K562 (cell line): ENCODE data around the gene HMX2. TPM values are rescaled to one million over a fixed set of nuclear protein-coding genes. Genes with fewer than 3 reads are reported as not detected.
A peak's percentile ranks its signal among the peaks of the same experiment; 100 is the strongest.

Experiments
- ATAC-seq: fragments of 200-7000 bp; cut with Tn5 transposase; 3 replicates; pipeline ENCODE4 v1.9.1; 2020; ENCODE audit warnings: moderate library complexity
- BruUV-seq: library from RNA; stranded (reverse); fragments of 400-500 nt; replicated peaks from 2 replicates; lab custom pipeline; 2021; lab: Mats Ljungman, UMichigan
- CTCF ChIA-PET: fragments of 300-600 bp; formaldehyde crosslinking; extraction: SDS; loops from one replicate; lab custom pipeline; 2021; ENCODE audit warnings: low intra/inter-chr PET ratio; lab: Yijun Ruan, JAX
- POLR2A ChIA-PET: fragments of 300-600, 350-650 bp; sonication (Branson Sonifier 250); formaldehyde crosslinking; extraction: SDS; loops from one replicate; lab custom pipeline; 2021; ENCODE audit warnings: antibody characterized with exemption, inconsistent platforms; lab: Yijun Ruan, JAX
- DNase-seq, 4 experiments: peaks; one replicate each; pipeline versions ENCODE4 v3.0.0 to v3.0.0-alpha.2; 2011 to 2018; ENCODE audit warnings: low spot score in 3 of 4, mixed read lengths in 3 of 4; ENCODE audit errors: extremely low read depth in 1 of 4
- FAIRE-seq: peaks from 2 replicates; lab custom pipeline; 2011; peaks lifted over from hg19 to GRCh38; lab: Jason Lieb, UNC
- H2AFZ ChIP-seq: 2 replicates; pipeline ENCODE4 v1.6.0; 2011; ENCODE audit warnings: low read depth, low read length, control low read depth, inconsistent platforms
- H3K27ac ChIP-seq: fragments of 200-600 bp; 3 replicates; pipeline ENCODE4 v1.8.0; 2011; ENCODE audit warnings: low read depth, mild to moderate bottlenecking, control low read depth, inconsistent platforms, low read length, moderate library complexity, mixed read lengths; ENCODE audit errors: extremely low read depth
- H3K27me3 ChIP-seq, 2 experiments: fragments of 300-600 bp in 1 of 2; 2 replicates in 1 of 2; 3 replicates in 1 of 2; pipeline versions ENCODE4 v1.6.0 to v1.8.0; 2011; ENCODE audit warnings: inconsistent platforms in 2 of 2, low read length in 2 of 2, mild to moderate bottlenecking in 1 of 2, mixed read lengths in 1 of 2, moderate library complexity in 1 of 2; ENCODE audit not compliant: control insufficient read depth in 2 of 2, insufficient read depth in 2 of 2
- H3K36me3 ChIP-seq: fragments of 300-600 bp; 3 replicates; pipeline ENCODE4 v1.8.0; 2011; ENCODE audit warnings: mild to moderate bottlenecking, low read length, inconsistent platforms; ENCODE audit not compliant: control insufficient read depth, insufficient read depth
- H3K4me1 ChIP-seq, 2 experiments: fragments of 200-600 bp in 1 of 2; replicated peaks in 1 of 2; 2 replicates in 1 of 2; 3 replicates in 1 of 2; pipeline versions ENCODE4 v1.5.1 to v1.8.0; 2011; ENCODE audit warnings: inconsistent platforms in 2 of 2, low read length in 2 of 2, mild to moderate bottlenecking in 1 of 2, mixed read lengths in 1 of 2, moderate library complexity in 1 of 2; ENCODE audit not compliant: control insufficient read depth in 2 of 2, insufficient read depth in 2 of 2
- H3K4me2 ChIP-seq: 2 replicates; pipeline ENCODE4 v1.6.1; 2011; ENCODE audit warnings: low read length, control low read depth, inconsistent platforms, mixed read lengths; ENCODE audit not compliant: insufficient read depth
- H3K4me3 ChIP-seq: fragments of 200-600 bp; sonication (generic), shearing (Covaris generic); 2 replicates; pipeline ENCODE4 v1.5.1; 2016; ENCODE audit warnings: control low read depth, inconsistent platforms
- H3K79me2 ChIP-seq: fragments of 200-600 bp; 3 replicates; pipeline ENCODE4 v1.8.0; 2011; ENCODE audit warnings: low read length, inconsistent platforms; ENCODE audit not compliant: control insufficient read depth, insufficient read depth
- H3K9ac ChIP-seq, 2 experiments: 2 replicates each; pipeline versions ENCODE4 v1.6.0 to v1.6.1; 2011; ENCODE audit warnings: low read depth in 2 of 2, low read length in 2 of 2, control low read depth in 1 of 2, inconsistent platforms in 1 of 2, mild to moderate bottlenecking in 1 of 2, mixed read lengths in 1 of 2; ENCODE audit not compliant: insufficient read depth in 1 of 2
- H3K9me1 ChIP-seq: one replicate; pipeline ENCODE4 v1.6.0; 2011; ENCODE audit warnings: inconsistent platforms, mild to moderate bottlenecking, low read length, moderate library complexity; ENCODE audit not compliant: control insufficient read depth, insufficient read depth
- H3K9me3 ChIP-seq: replicated peaks from 2 replicates; pipeline ENCODE4 v1.5.1; 2011; ENCODE audit warnings: low read depth, low read length, inconsistent platforms; ENCODE audit not compliant: control insufficient read depth, insufficient read depth
- H4K20me1 ChIP-seq: replicated peaks from 2 replicates; pipeline ENCODE4 v1.6.1; 2011; ENCODE audit warnings: low read length, inconsistent platforms, mixed read lengths; ENCODE audit not compliant: control insufficient read depth, insufficient read depth
- ARNT ChIP-seq, 2 experiments: fragments of 450-650 bp; IDR thresholded peaks; 2 replicates each; pipeline ENCODE4 v1.6.1; 2016; ENCODE audit warnings: mild to moderate bottlenecking in 1 of 2
- DDX20 ChIP-seq: fragments of 450-650 bp; IDR thresholded peaks from 2 replicates; pipeline ENCODE4 v1.6.1; 2016; ENCODE audit warnings: missing genetic modification characterization, low read depth, mild to moderate bottlenecking, missing compliant biosample characterization, moderate library complexity
- MEIS2 ChIP-seq: fragments of 450-650 bp; IDR thresholded peaks from 2 replicates; pipeline ENCODE4 v1.6.1; 2014; ENCODE audit warnings: mild to moderate bottlenecking; ENCODE audit not compliant: partially characterized antibody
- PBX2 ChIP-seq, 2 experiments: IDR thresholded peaks in 1 of 2; conservative IDR thresholded peaks in 1 of 2; 2 replicates each; pipeline ENCODE4 v1.6.1; 2016; ENCODE audit warnings: low read depth in 2 of 2, mild to moderate bottlenecking in 1 of 2, missing compliant biosample characterization in 1 of 2, missing genetic modification characterization in 1 of 2, moderate library complexity in 1 of 2
- PKNOX1 ChIP-seq: fragments of 450-650 bp; IDR thresholded peaks from 2 replicates; pipeline ENCODE4 v1.6.1; 2016
- REST ChIP-seq, 2 experiments: fragments of 450-650 bp; formaldehyde crosslinking in 1 of 2; IDR thresholded peaks; 2 replicates each; pipeline versions ENCODE4 v1.4.0 to v1.6.1; 2014 to 2020; ENCODE audit warnings: mild to moderate bottlenecking in 2 of 2, borderline replicate concordance in 1 of 2, low read depth in 1 of 2
- ZFP36 ChIP-seq: fragments of 150-350 bp; IDR thresholded peaks from 2 replicates; pipeline ENCODE4 v1.6.1; 2018; ENCODE audit warnings: low read length, low read depth; ENCODE audit not compliant: partially characterized antibody
- ZNF717 ChIP-seq: fragments of 250-450 bp; sonication (Bioruptor Pico); IDR thresholded peaks from 2 replicates; pipeline ENCODE4 v1.5.0; 2021
- WGBS: fragments of 100-300 bp; shearing (Covaris generic); methylation state at CpG from one replicate; pipeline ENCODE4 v1.1.6; 2016; ENCODE audit warnings: low coverage, mixed read lengths; ENCODE audit not compliant: insufficient coverage; ENCODE audit errors: missing lambda C conversion rate; 5-methylcytosine and 5-hydroxymethylcytosine counted together
- in situ Hi-C: fragments of 300-500 bp; cut with MboI; formaldehyde crosslinking; loops from 4 replicates; pipeline ENCODE4 v1.15.0; 2018; ENCODE audit warnings: inconsistent platforms, mixed read lengths
- intact Hi-C: fragments of 100-400 bp; cut with micrococcal nuclease; formaldehyde crosslinking; loops from 2 replicates; pipeline ENCODE4 v1.14.2; 2022
- polyA plus RNA-seq, 8 experiments: library from polyadenylated mRNA; depleted of rRNA in 4 of 8; stranded (reverse) in 5 of 8; unstranded in 3 of 8; fragments of >200 nt; fragmentation: Nextera tagmentation in 2 of 8; fragmentation: Illumina TruSeq in 1 of 8; extraction: Ambion mirVana in 2 of 8; extraction: Trizol in 1 of 8; gene quantifications; 2 replicates each; pipeline versions ENCODE4 v1.2.1 to v1.2.3, GENCODE V29; 2011 to 2014; ENCODE audit warnings: inconsistent platforms in 1 of 8, missing spikeins in 1 of 8
- total RNA-seq, 7 experiments: library from RNA; depleted of rRNA in 6 of 7; stranded (reverse); fragments of >200 nt in 6 of 7; fragmentation: Illumina TruSeq in 2 of 7; extraction: Trizol in 2 of 7; gene quantifications; 2 replicates each; pipeline versions ENCODE4 v1.2.1 to v1.2.3, GENCODE V29; 2011 to 2021; ENCODE audit warnings: low replicate concordance in 1 of 7

The HMX2 gene
- total and polyA plus RNA-seq, 9 of the 15 experiments (the other 6 are each of a cell fraction or from before 2014, with no cell fraction given), result 0.07 to 0.58 (median 0.09) TPM; not detected in 2

- no peak for DNase-seq
- 43% methylated on average over 1 of the region's 1 CpG for WGBS
- H3K4me3 ChIP-seq, result no peak overlapping the region
- intact Hi-C loops (no loop called here), in situ Hi-C loops (no loop called here)
- no peak for FAIRE-seq
- no peak for ATAC-seq
- H3K27ac ChIP-seq, result no peak overlapping the region
- H3K79me2 ChIP-seq, result peaks cover 94% of the 10 kb centered on the region
- H3K4me2 ChIP-seq, result 0 out of 2 replicates have a peak overlapping the region, but pooled peaks have one; percentile 15
- TF ChIP-seq ZNF717 (CRISPR knock-in tag) (no peak), REST (IDR thresholded peaks at IDR 0.05; ENCODE audit: borderline replicate concordance) (no peak), REST (CRISPR knock-in tag; IDR thresholded peaks at IDR 0.05; ENCODE audit: low read depth) (no peak), PKNOX1 (peak; percentile 71), MEIS2 (peak; percentile 69), PBX2 (CRISPR knock-in tag; IDR thresholded peaks at IDR 0.05; ENCODE audit: low read depth) (no peak), PBX2 (tag; conservative IDR thresholded peaks at IDR 0.05; ENCODE audit: low read depth) (peak; percentile 45), ARNT (IDR thresholded peaks at IDR 0.05) (no peak), ZFP36 (no peak), DDX20 (no peak)
- CTCF ChIA-PET, result no interaction called here
- H2AFZ ChIP-seq, result no peak overlapping the region
- POLR2A ChIA-PET, result no interaction called here
- peaks cover 90% of the 10 kb centered on the region for H3K36me3 ChIP-seq
- no peak overlapping the region; a peak in 1 of 4 replicates for H3K9ac ChIP-seq
- no peaks in the 10 kb centered on the region for H3K9me3 ChIP-seq
- peaks cover 4 to 31% of the 10 kb centered on the region in 2 experiments; a peak in 4 of 5 replicates for H3K4me1 ChIP-seq
- H3K27me3 ChIP-seq, result no peaks in the 10 kb centered on the region
- H3K9me1 ChIP-seq, result no peaks in the 10 kb centered on the region
- peaks cover 10% of the 10 kb centered on the region for H4K20me1 ChIP-seq
- BruUV-seq, result no TSS peak
Observed at GRCh38 chr10:123158682-123159081, 10.7 kb downstream of the HMX2 start.
